Endothelial cell of umbilical vein (primary cell): ENCODE data around the gene CGNL1.

Source experiments
- JUN ChIP-seq: IDR thresholded peaks from 2 replicates; pipeline ENCODE4 v1.6.1; 2011; ENCODE audit warnings: borderline replicate concordance, low read depth; ENCODE audit not compliant: insufficient read length, insufficient read depth
- POLR2A ChIP-seq: IDR thresholded peaks from 2 replicates; pipeline ENCODE4 v1.6.1; 2012; ENCODE audit warnings: low read depth, mild to moderate bottlenecking, control low read depth, low read length
- TF ChIP-seq, protein P1 (sequence below), 2 donors: IDR thresholded peaks; 1 replicate in 1 of 2; 2 replicates in 1 of 2; pipeline ENCODE4 v1.5.1; 2011; ENCODE audit warnings: low read length in 2 of 2, mild to moderate bottlenecking in 2 of 2, moderate library complexity in 2 of 2, control low read depth in 1 of 2, inconsistent platforms in 1 of 2, low read depth in 1 of 2; ENCODE audit not compliant: insufficient read depth in 1 of 2; ENCODE audit errors: extremely low read depth in 1 of 2

DNA sequence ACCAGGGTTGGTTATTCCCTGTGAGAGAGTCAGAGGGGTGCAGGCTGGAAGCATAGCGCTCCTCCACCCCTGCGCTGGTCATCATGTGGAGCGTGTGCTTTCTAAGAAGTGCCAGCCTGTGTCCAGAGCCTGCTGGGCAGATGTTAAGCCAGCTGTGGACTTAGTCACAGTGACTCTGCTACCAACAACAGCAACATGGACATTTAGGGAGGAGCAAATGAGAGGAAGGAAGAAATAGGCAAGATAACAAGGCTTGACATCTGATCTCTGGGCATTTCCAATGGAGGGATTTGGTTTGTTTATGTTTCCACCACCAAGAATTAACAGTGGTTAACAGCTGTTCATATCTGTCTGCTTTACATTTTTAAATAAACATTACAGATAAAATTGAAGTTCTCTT, 179.0 kb downstream of the CGNL1 start:
- TF ChIP-seq JUN, result peak; percentile 33
- TF ChIP-seq, protein P1, sequence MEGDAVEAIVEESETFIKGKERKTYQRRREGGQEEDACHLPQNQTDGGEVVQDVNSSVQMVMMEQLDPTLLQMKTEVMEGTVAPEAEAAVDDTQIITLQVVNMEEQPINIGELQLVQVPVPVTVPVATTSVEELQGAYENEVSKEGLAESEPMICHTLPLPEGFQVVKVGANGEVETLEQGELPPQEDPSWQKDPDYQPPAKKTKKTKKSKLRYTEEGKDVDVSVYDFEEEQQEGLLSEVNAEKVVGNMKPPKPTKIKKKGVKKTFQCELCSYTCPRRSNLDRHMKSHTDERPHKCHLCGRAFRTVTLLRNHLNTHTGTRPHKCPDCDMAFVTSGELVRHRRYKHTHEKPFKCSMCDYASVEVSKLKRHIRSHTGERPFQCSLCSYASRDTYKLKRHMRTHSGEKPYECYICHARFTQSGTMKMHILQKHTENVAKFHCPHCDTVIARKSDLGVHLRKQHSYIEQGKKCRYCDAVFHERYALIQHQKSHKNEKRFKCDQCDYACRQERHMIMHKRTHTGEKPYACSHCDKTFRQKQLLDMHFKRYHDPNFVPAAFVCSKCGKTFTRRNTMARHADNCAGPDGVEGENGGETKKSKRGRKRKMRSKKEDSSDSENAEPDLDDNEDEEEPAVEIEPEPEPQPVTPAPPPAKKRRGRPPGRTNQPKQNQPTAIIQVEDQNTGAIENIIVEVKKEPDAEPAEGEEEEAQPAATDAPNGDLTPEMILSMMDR (IDR thresholded peaks at IDR 0.05; ENCODE audit: extremely low read depth in 1 of 2, insufficient read depth in 1 of 2, low read depth in 1 of 2, low read length in 2 of 2), result no peak
- TF ChIP-seq POLR2A, result no peak
